ENCODE data around the gene KRCC1. TPM values are rescaled to one million over a fixed set of nuclear protein-coding genes. Genes with fewer than 3 reads are reported as not detected.
A peak's percentile ranks its signal among the peaks of the same experiment; 100 is the strongest.

KRCC1 gene
- polyA plus RNA-seq, 5 donors: 48.6 to 55.8 (median 53.4) TPM

GRCh38 chr2:88080545-88080944 is 25.0 kb upstream of the KRCC1 start:
- DNase-seq: no peak

GRCh38 chr2:88078643-88079172 is 23.1 kb upstream of the KRCC1 start:
- DNase-seq: no peak

GRCh38 chr2:88077080-88077479 is 21.5 kb upstream of the KRCC1 start:
- no peak for DNase-seq

GRCh38 chr2:88074854-88075292 is 19.3 kb upstream of the KRCC1 start:
- no peak for DNase-seq

- no peak for DNase-seq
Observed at GRCh38 chr2:88074150-88074549, 18.6 kb upstream of the KRCC1 start.

GRCh38 chr2:88071365-88071764 is 15.8 kb upstream of the KRCC1 start:
- DNase-seq: no peak

GRCh38 chr2:88070055-88070454 is 14.5 kb upstream of the KRCC1 start:
- no peak for DNase-seq

GRCh38 chr2:88069117-88069516 is 13.5 kb upstream of the KRCC1 start:
- no peak for DNase-seq

GRCh38 chr2:88068044-88068443 is 12.5 kb upstream of the KRCC1 start:
- no peak for DNase-seq

GRCh38 chr2:88067598-88067997 is 12.0 kb upstream of the KRCC1 start, which contains the start of gene SMYD1:
SMYD1 (plus strand) TSS chr2:88067825; CDS start chr2:88067865, 40 bp downstream.
- no peak for DNase-seq

- no peak for DNase-seq
Observed at GRCh38 chr2:88067189-88067588, 11.6 kb upstream of the KRCC1 start.

- no peak for DNase-seq
Observed at GRCh38 chr2:88066543-88066942, 11.0 kb upstream of the KRCC1 start.

GRCh38 chr2:88061295-88061694 is 5.7 kb upstream of the KRCC1 start:
- no peak for DNase-seq

- DNase-seq: no peak
Observed at GRCh38 chr2:88060907-88061275, 5.3 kb upstream of the KRCC1 start.

GRCh38 chr2:88059979-88060906 is 4.7 kb upstream of the KRCC1 start:
- no peak for DNase-seq

GRCh38 chr2:88058191-88058590 is 2.6 kb upstream of the KRCC1 start:
- DNase-seq: no peak

GRCh38 chr2:88057437-88057844 is 1.9 kb upstream of the KRCC1 start:
- DNase-seq: no peak

GRCh38 chr2:88054782-88055370 is 707 bp downstream of the KRCC1 start:
- DNase-seq: peak; percentile 35 to 45

GRCh38 chr2:88053934-88054781 is 1.4 kb downstream of the KRCC1 start:
- DNase-seq: no peak

- peak; percentile 69 to 80 for DNase-seq
Observed at GRCh38 chr2:88053296-88053695, 2.3 kb downstream of the KRCC1 start.

GRCh38 chr2:88051792-88052191 is 3.8 kb downstream of the KRCC1 start:
- no peak for DNase-seq

GRCh38 chr2:88049622-88050021 is 6.0 kb downstream of the KRCC1 start:
- DNase-seq: no peak
